Smooth muscle cell (in vitro differentiated cells): ENCODE measurements around the gene MED26. TPM values are rescaled to one million over a fixed set of nuclear protein-coding genes. Genes with fewer than 3 reads are reported as not detected.

Source experiments
- DNase-seq: peaks from one replicate; lab custom pipeline; 2025; ENCODE audit not compliant: unreplicated experiment; lab: John Stamatoyannopoulos, UW
- H2AFZ ChIP-seq: fragments of 200-600 bp; sonication (generic); 2 replicates; pipeline ENCODE4 v1.6.0; 2016; ENCODE audit warnings: antibody characterized with exemption, low read depth, mild to moderate bottlenecking
- H3F3A ChIP-seq: fragments of 200-600 bp; sonication (generic); 2 replicates; pipeline ENCODE4 v1.6.0; 2017; ENCODE audit warnings: antibody characterized with exemption, low read depth
- H3K27ac ChIP-seq: fragments of 200-600 bp; sonication (generic); 2 replicates; pipeline ENCODE4 v1.5.1; 2016; ENCODE audit warnings: low read depth, mild to moderate bottlenecking
- H3K27me3 ChIP-seq: fragments of 200-600 bp; sonication (generic); 2 replicates; pipeline ENCODE4 v1.6.1; 2016; ENCODE audit warnings: low read depth, mild to moderate bottlenecking
- H3K36me3 ChIP-seq: fragments of 200-600 bp; sonication (generic); 2 replicates; pipeline ENCODE4 v1.5.1; 2016; ENCODE audit warnings: low read depth
- H3K4me1 ChIP-seq: fragments of 200-600 bp; sonication (generic); 2 replicates; pipeline ENCODE4 v1.5.1; 2016; ENCODE audit warnings: low read depth
- H3K4me2 ChIP-seq: fragments of 200-600 bp; sonication (generic); 2 replicates; pipeline ENCODE4 v1.6.0; 2016; ENCODE audit warnings: mild to moderate bottlenecking
- H3K4me3 ChIP-seq: fragments of 200-600 bp; sonication (generic); 2 replicates; pipeline ENCODE4 v1.5.1; 2016; ENCODE audit warnings: mild to moderate bottlenecking
- H3K79me2 ChIP-seq: fragments of 200-600 bp; sonication (generic); 2 replicates; pipeline ENCODE4 v1.6.0; 2016; ENCODE audit warnings: low read depth, mild to moderate bottlenecking
- H3K9ac ChIP-seq: fragments of 200-600 bp; sonication (generic); 2 replicates; pipeline ENCODE4 v1.6.0; 2016; ENCODE audit warnings: low read depth
- H3K9me3 ChIP-seq: fragments of 200-600 bp; sonication (generic); replicated peaks from 2 replicates; pipeline ENCODE4 v1.5.1; 2016; ENCODE audit warnings: low read depth
- H4K20me1 ChIP-seq: fragments of 200-600 bp; sonication (generic); 2 replicates; pipeline ENCODE4 v1.6.0; 2016; ENCODE audit warnings: low read depth
- WGBS: methylation state at CpG from one replicate; pipeline ENCODE4 v1.1.7; 2016; ENCODE audit warnings: low lambda C conversion rate; 5-methylcytosine and 5-hydroxymethylcytosine counted together
- polyA plus RNA-seq: library from polyadenylated mRNA; unstranded; fragments of >200 nt; fragmentation: Nextera tagmentation; extraction: Ambion mirVana; gene quantifications from 2 replicates; pipeline ENCODE4 v1.2.1, GENCODE V29; 2016
- total RNA-seq: library from RNA; depleted of rRNA; stranded (reverse); fragments of >200 nt; gene quantifications from 2 replicates; pipeline ENCODE4 v1.2.3, GENCODE V29; 2014
- TF ChIP-seq, protein P1 (sequence below): fragments of 200-600 bp; sonication (generic); IDR thresholded peaks from 2 replicates; pipeline ENCODE4 v1.5.1; 2017; ENCODE audit warnings: borderline replicate concordance, mild to moderate bottlenecking, antibody characterized with exemption; ENCODE audit not compliant: insufficient read depth, poor library complexity, severe bottlenecking

Gene MED26
- total and polyA plus RNA-seq, 2 experiments from 2014 or later = 6.3 to 9.6 TPM

DNA sequence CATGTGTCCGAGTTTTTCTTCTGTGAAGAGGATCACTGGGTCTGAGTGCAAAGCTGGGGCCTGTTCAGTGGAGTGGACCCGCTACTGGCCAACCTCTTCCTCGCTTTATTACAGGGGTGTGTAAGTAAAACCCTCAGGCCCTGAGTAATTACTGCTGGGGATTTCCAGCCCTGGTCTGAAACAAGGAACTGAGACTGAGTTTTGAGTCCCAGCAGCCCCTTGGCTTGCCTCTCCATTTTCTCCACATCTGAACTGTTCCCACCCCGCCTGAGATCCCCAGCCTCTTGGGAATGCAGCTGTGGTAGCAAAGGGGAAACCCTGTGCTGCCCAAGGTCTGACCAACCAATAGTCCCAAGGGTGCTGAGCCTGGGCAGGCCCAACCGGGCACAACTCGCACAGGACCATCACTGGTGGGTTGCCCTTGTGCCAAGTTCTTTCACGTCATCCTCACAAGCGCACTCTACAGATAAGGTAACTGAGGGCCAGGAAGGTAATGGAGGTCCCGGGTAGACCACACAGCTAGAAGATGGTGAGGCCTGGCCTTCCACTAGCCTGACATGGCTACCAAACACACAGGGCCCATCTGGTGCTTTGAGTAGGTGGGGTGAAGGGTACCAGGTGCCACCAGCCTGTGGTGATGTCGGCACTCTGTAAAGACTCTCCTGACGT lies 42.1 kb downstream of the MED26 start:
- Histone ChIP-seq H3K4me3 (no peak overlapping the region), H3K36me3 (no peaks in the 10 kb centered on the region), H3K27me3 (no peaks in the 10 kb centered on the region), H3K4me1 (peaks cover 33% of the 10 kb centered on the region), H3K9ac (no peak overlapping the region), H3K4me2 (peak overlapping the region; percentile 43), H3K27ac (peak overlapping the region; percentile 69), H3K9me3 (no peaks in the 10 kb centered on the region), H2AFZ (no peak overlapping the region), H4K20me1 (peaks cover 100% of the 10 kb centered on the region), H3F3A (peaks cover 11% of the 10 kb centered on the region), H3K79me2 (peaks cover 95% of the 10 kb centered on the region)
- DNase-seq = no peak
- 87% methylated on average over 11 of the region's 11 CpGs for WGBS
- TF ChIP-seq, protein P1, sequence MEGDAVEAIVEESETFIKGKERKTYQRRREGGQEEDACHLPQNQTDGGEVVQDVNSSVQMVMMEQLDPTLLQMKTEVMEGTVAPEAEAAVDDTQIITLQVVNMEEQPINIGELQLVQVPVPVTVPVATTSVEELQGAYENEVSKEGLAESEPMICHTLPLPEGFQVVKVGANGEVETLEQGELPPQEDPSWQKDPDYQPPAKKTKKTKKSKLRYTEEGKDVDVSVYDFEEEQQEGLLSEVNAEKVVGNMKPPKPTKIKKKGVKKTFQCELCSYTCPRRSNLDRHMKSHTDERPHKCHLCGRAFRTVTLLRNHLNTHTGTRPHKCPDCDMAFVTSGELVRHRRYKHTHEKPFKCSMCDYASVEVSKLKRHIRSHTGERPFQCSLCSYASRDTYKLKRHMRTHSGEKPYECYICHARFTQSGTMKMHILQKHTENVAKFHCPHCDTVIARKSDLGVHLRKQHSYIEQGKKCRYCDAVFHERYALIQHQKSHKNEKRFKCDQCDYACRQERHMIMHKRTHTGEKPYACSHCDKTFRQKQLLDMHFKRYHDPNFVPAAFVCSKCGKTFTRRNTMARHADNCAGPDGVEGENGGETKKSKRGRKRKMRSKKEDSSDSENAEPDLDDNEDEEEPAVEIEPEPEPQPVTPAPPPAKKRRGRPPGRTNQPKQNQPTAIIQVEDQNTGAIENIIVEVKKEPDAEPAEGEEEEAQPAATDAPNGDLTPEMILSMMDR = no peak

DNA sequence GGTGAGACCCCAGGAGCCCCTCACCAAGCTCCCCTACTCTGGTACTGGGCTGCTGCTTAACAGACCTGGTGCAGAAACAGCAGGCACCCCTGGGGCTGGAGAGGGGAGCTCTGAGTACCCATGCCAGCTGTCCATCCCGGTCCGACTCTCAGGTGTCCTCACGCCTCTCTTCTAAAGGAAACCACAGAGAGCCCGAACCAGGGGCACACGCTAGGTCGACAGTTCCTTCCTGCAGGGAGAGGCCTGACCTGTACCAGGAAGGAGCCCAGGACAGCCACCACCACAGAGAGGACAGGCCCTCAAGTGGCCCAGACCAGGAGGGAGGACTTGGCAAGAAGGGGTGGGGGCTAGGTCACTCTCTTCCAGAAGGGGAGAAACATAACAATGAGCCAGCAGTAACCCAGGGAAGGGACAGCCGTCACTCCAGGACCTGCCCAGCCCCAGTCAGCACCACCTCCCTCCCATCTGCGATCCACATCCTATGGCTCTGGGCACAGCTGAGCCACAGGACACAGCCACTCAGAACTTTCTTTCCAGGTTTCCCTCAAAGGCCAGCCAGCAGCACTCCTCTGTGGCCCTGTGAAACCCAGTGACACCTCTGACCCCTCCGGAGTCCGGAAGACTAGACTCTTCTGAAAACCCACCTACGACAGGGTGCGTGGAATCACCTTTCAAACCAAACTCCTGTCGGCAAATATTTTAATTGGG lies 42.8 kb downstream of the MED26 start:
- 92% methylated on average over 13 of the region's 13 CpGs for WGBS

DNA sequence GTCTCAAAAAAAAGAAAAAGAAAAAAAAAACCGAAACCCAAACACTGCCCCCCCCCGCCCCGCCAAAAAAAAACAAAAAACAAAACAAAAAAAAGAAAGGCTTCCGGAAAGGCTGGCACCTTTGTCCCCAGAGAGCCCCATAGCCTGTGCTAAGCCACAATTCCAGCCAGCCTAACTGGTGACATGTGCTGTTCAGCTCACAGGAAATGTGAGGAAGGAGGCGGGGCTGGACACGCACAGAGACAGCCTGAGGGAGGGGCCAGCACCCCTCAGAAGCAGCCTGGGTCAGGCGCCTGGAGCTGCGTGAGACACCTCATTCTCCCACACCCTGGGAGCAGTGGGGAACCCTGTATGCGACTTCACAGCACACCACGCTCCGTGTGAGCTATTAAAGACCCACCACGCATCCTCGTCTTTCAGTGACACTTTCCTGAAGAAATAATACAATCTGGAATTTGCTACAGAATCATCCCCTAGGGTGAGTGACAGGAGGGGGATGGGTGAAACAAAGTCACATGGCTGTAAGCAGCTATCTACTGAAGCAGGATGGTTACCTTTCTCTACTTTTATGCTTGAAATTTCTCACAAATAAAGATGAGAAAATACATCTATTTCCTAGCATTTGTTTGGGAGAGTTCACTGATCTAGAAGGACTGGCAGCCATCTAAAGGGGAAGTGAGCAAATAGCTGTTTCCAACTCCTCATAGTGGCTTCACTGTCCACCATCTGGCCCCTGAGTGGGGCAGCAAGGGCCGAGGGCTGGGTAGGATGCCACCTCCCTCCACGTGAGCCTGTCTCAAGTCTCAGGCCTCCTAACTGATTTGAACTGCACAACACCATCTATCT lies 43.5 kb downstream of the MED26 start:
- no peaks in the 10 kb centered on the region for H3K9me3 ChIP-seq
- peaks cover 11% of the 10 kb centered on the region for H3F3A ChIP-seq
- H2AFZ ChIP-seq = no peak overlapping the region
- no peaks in the 10 kb centered on the region for H3K36me3 ChIP-seq
- H3K27ac ChIP-seq = peak overlapping the region; percentile 69
- peaks cover 95% of the 10 kb centered on the region for H3K79me2 ChIP-seq
- no peak overlapping the region for H3K9ac ChIP-seq
- H3K27me3 ChIP-seq = no peaks in the 10 kb centered on the region
- H3K4me2 ChIP-seq = peak overlapping the region; percentile 72
- DNase-seq = peak; percentile 44
- 21% methylated on average over 15 of the region's 15 CpGs for WGBS
- TF ChIP-seq, protein P1 = no peak
- peaks cover 33% of the 10 kb centered on the region for H3K4me1 ChIP-seq
- H4K20me1 ChIP-seq = peaks cover 100% of the 10 kb centered on the region
- H3K4me3 ChIP-seq = no peak overlapping the region

More for the DNA sequence above, 42.8 kb downstream of the MED26 start:
- Histone ChIP-seq H3K79me2 (peaks cover 95% of the 10 kb centered on the region), H3K27ac (peak overlapping the region; percentile 69), H3F3A (peaks cover 11% of the 10 kb centered on the region), H3K4me1 (peaks cover 33% of the 10 kb centered on the region), H2AFZ (no peak overlapping the region), H3K36me3 (no peaks in the 10 kb centered on the region), H3K9ac (peak overlapping the region; percentile 15), H3K4me3 (no peak overlapping the region), H3K4me2 (no peak overlapping the region), H3K9me3 (no peaks in the 10 kb centered on the region), H4K20me1 (peaks cover 100% of the 10 kb centered on the region), H3K27me3 (no peaks in the 10 kb centered on the region)
- no peak for DNase-seq
- TF ChIP-seq, protein P1 = no peak
